ENCODE data around the gene LHX4. TPM values are rescaled to one million over a fixed set of nuclear protein-coding genes. Genes with fewer than 3 reads are reported as not detected.

The LHX4 gene
- total and polyA plus RNA-seq, 4 donors: 0.02 to 0.03 (median 0.02) TPM; not detected in 1

- ATAC-seq (ENCODE audit: insufficient read depth, low FRiP score) (no peak), DNase-seq (no peak)
- H3K36me3 ChIP-seq (ENCODE audit: control insufficient read depth in 4 of 4, insufficient read depth in 4 of 4, low read length in 4 of 4): no peaks in the 10 kb centered on the region
- H3K9ac ChIP-seq (ENCODE audit: insufficient read depth in 1 of 2, low read length in 2 of 2): no peak overlapping the region
- no peak overlapping the region for H3K27ac ChIP-seq (ENCODE audit: low read depth in 1 of 2, low read length in 1 of 2)
- no peaks in the 10 kb centered on the region for H3K9me3 ChIP-seq (ENCODE audit: control insufficient read depth in 4 of 4, insufficient read depth in 3 of 4, low read length in 3 of 4)
- no peak for TF ChIP-seq CTCF (IDR thresholded peaks at IDR 0.05; ENCODE audit: control extremely low read depth, extremely low read depth)
- H3K4me1 ChIP-seq (ENCODE audit: control insufficient read depth in 5 of 5, insufficient read depth in 5 of 5, low read length in 5 of 5): peaks cover 0 to 2% (median 0%) of the 10 kb centered on the region in 5 donors
- 34 to 58% methylated on average over 4 of the region's 4 CpGs for WGBS, 2 donors
- no peak overlapping the region for H3K4me3 ChIP-seq
- H3K27me3 ChIP-seq (ENCODE audit: control insufficient read depth in 3 of 3, insufficient read depth in 3 of 3, low read length in 2 of 3): no peaks in the 10 kb centered on the region
Measured at GRCh38 chr1:180208264-180208663, 21.8 kb upstream of the LHX4 start.

- ATAC-seq (ENCODE audit: insufficient read depth, low FRiP score): no peak
- H3K9me3 ChIP-seq (ENCODE audit: control insufficient read depth in 4 of 4, insufficient read depth in 3 of 4, low read length in 3 of 4): no peaks in the 10 kb centered on the region
- TF ChIP-seq CTCF (IDR thresholded peaks at IDR 0.05; ENCODE audit: control extremely low read depth, extremely low read depth): no peak
- WGBS, 2 donors: 68 to 86% methylated on average over 4 of the region's 4 CpGs
- no peak for DNase-seq
- H3K27me3 ChIP-seq (ENCODE audit: control insufficient read depth in 3 of 3, insufficient read depth in 3 of 3, low read length in 2 of 3): no peaks in the 10 kb centered on the region
- peaks cover 0 to 11% (median 0%) of the 10 kb centered on the region in 5 donors for H3K4me1 ChIP-seq (ENCODE audit: control insufficient read depth in 5 of 5, insufficient read depth in 5 of 5, low read length in 5 of 5)
- no peak overlapping the region for H3K9ac ChIP-seq (ENCODE audit: insufficient read depth in 1 of 2, low read length in 2 of 2)
- H3K36me3 ChIP-seq (ENCODE audit: control insufficient read depth in 4 of 4, insufficient read depth in 4 of 4, low read length in 4 of 4): no peaks in the 10 kb centered on the region
- H3K27ac ChIP-seq (ENCODE audit: low read depth in 1 of 2, low read length in 1 of 2): no peak overlapping the region
- no peak overlapping the region for H3K4me3 ChIP-seq
Measured at GRCh38 chr1:180210008-180210620, 19.9 kb upstream of the LHX4 start.

- Histone ChIP-seq H3K9me3 (ENCODE audit: control insufficient read depth in 4 of 4, insufficient read depth in 3 of 4, low read length in 3 of 4) (no peaks in the 10 kb centered on the region), H3K9ac (ENCODE audit: insufficient read depth in 1 of 2, low read length in 2 of 2) (no peak overlapping the region), H3K27me3 (ENCODE audit: control insufficient read depth in 3 of 3, insufficient read depth in 3 of 3, low read length in 2 of 3) (no peaks in the 10 kb centered on the region), H3K27ac (ENCODE audit: low read depth in 1 of 2, low read length in 1 of 2) (no peak overlapping the region), H3K4me3 (no peak overlapping the region), H3K36me3 (ENCODE audit: control insufficient read depth in 4 of 4, insufficient read depth in 4 of 4, low read length in 4 of 4) (no peaks in the 10 kb centered on the region), H3K4me1 (ENCODE audit: control insufficient read depth in 5 of 5, insufficient read depth in 5 of 5, low read length in 5 of 5) (peaks cover 0 to 23% (median 0%) of the 10 kb centered on the region in 5 donors)
- DNase-seq (no peak), ATAC-seq (ENCODE audit: insufficient read depth, low FRiP score) (no peak)
- WGBS, 2 donors: 90 to 93% methylated on average over 12 of the region's 12 CpGs
- no peak for TF ChIP-seq CTCF (IDR thresholded peaks at IDR 0.05; ENCODE audit: control extremely low read depth, extremely low read depth)
Measured at GRCh38 chr1:180211156-180211859, 18.8 kb upstream of the LHX4 start.
